Activated CD4-positive, CD25-positive, alpha-beta regulatory T cell treated with anti-CD3 and anti-CD28 coated beads, Interleukin-2, amount 50 U/mL, for 24 hours (primary cell): Measurements from ENCODE around the gene SRBD1.

Experiments
- ATAC-seq, 2 donors: fragments of 150-1000 bp; cut with Tn5 transposase; one replicate each; pipeline ENCODE4 v1.10.0; 2021; ENCODE audit warnings: mild to moderate bottlenecking in 1 of 2, moderate library complexity in 1 of 2

SRBD1 gene

GRCh38 chr2:45345331-45346234 lies 265.5 kb downstream of the SRBD1 start:
- no peak for ATAC-seq

GRCh38 chr2:45344502-45344901 lies 266.6 kb downstream of the SRBD1 start:
- ATAC-seq, result no peak

GRCh38 chr2:45344071-45344470 lies 267.0 kb downstream of the SRBD1 start:
- no peak for ATAC-seq

GRCh38 chr2:45343251-45344017 lies 267.6 kb downstream of the SRBD1 start:
- ATAC-seq, result no peak

- ATAC-seq, result no peak
Observed at GRCh38 chr2:45340318-45340717, 270.7 kb downstream of the SRBD1 start.

GRCh38 chr2:45339253-45339652 lies 271.8 kb downstream of the SRBD1 start:
- no peak for ATAC-seq
